WTC11 (cell line): Measurements from ENCODE around the gene CNN2. TPM values are rescaled to one million over a fixed set of nuclear protein-coding genes. Genes with fewer than 3 reads are reported as not detected.

Experiments
- ATAC-seq: fragments of 200-7000 bp; cut with Tn5 transposase; 2 replicates; pipeline ENCODE4 v1.10.0; 2021; ENCODE audit warnings: mild to moderate bottlenecking, moderate library complexity
- CTCF ChIA-PET: fragments of 300-600 bp; sonication (Branson Sonifier 250); formaldehyde crosslinking; loops from one replicate; lab custom pipeline; 2021; ENCODE audit warnings: antibody characterized with exemption; lab: Charles Lee
- POLR2A ChIA-PET: fragments of 350-600 bp; sonication (Branson Sonifier 250); formaldehyde crosslinking; loops from one replicate; lab custom pipeline; 2021; ENCODE audit warnings: antibody characterized with exemption; lab: Charles Lee
- DNase-seq: peaks from one replicate; pipeline ENCODE4 v3.0.0; 2021; ENCODE audit warnings: low spot score
- H3K27ac Mint-ChIP-seq: 2 replicates; pipeline ENCODE4 v1.8.0; 2021; ENCODE audit warnings: mixed read lengths
- H3K27me3 Mint-ChIP-seq: 2 replicates; pipeline ENCODE4 v1.8.0; 2021; ENCODE audit warnings: low read depth, mild to moderate bottlenecking, moderate library complexity, mixed read lengths
- H3K36me3 Mint-ChIP-seq: 2 replicates; pipeline ENCODE4 v1.8.0; 2021; ENCODE audit warnings: mixed read lengths
- H3K4me1 Mint-ChIP-seq: 2 replicates; pipeline ENCODE4 v1.8.0; 2022; ENCODE audit warnings: mixed read lengths
- H3K4me3 Mint-ChIP-seq: 2 replicates; pipeline ENCODE4 v1.8.0; 2021; ENCODE audit warnings: mild to moderate bottlenecking, moderate library complexity, mixed read lengths
- H3K9me3 Mint-ChIP-seq: 2 replicates; pipeline ENCODE4 v1.8.0; 2021; ENCODE audit warnings: mixed read lengths
- ATF2 ChIP-seq: sonication (generic); formaldehyde crosslinking; IDR thresholded peaks from 2 replicates; pipeline ENCODE4 v1.8.1; 2022; ENCODE audit warnings: low read depth, missing genetic modification reagents, borderline replicate concordance
- CREB1 ChIP-seq: sonication (generic); formaldehyde crosslinking; IDR thresholded peaks from 2 replicates; pipeline ENCODE4 v1.8.0; 2023; ENCODE audit warnings: mild to moderate bottlenecking, missing genetic modification reagents
- ERG ChIP-seq: fragments of 250-450 bp; sonication (Bioruptor Pico); IDR thresholded peaks from 2 replicates; pipeline ENCODE4 v1.8.0; 2021; ENCODE audit warnings: mild to moderate bottlenecking
- HMGA2 ChIP-seq: fragments of 250-450 bp; sonication (Bioruptor Pico); IDR thresholded peaks from 2 replicates; pipeline ENCODE4 v1.4.0; 2021; ENCODE audit warnings: mild to moderate bottlenecking, moderate library complexity
- IRF1 ChIP-seq: sonication (generic); formaldehyde crosslinking; IDR thresholded peaks from 2 replicates; pipeline ENCODE4 v1.8.0; 2023; ENCODE audit warnings: missing genetic modification reagents
- JAZF1 ChIP-seq: fragments of 250-450 bp; sonication (Bioruptor Pico); IDR thresholded peaks from 2 replicates; pipeline ENCODE4 v1.9.0; 2021; ENCODE audit warnings: moderate library complexity, mild to moderate bottlenecking, inconsistent platforms
- JUN ChIP-seq: sonication (generic); formaldehyde crosslinking; IDR thresholded peaks from 2 replicates; pipeline ENCODE4 v1.8.0; 2023; ENCODE audit warnings: mild to moderate bottlenecking, missing genetic modification reagents
- NR2C2 ChIP-seq: sonication (generic); formaldehyde crosslinking; IDR thresholded peaks from 2 replicates; pipeline ENCODE4 v1.8.0; 2022; ENCODE audit warnings: mild to moderate bottlenecking, missing genetic modification reagents
- PRRX2 ChIP-seq: fragments of 250-450 bp; sonication (Bioruptor Pico); IDR thresholded peaks from 2 replicates; pipeline ENCODE4 v1.8.0; 2021; ENCODE audit warnings: mild to moderate bottlenecking
- USF1 ChIP-seq: sonication (generic); formaldehyde crosslinking; IDR thresholded peaks from 2 replicates; pipeline ENCODE4 v1.8.0; 2022; ENCODE audit warnings: mild to moderate bottlenecking, missing genetic modification reagents
- USF2 ChIP-seq: sonication (generic); formaldehyde crosslinking; IDR thresholded peaks from 2 replicates; pipeline ENCODE4 v1.8.1; 2023; ENCODE audit warnings: mild to moderate bottlenecking, missing genetic modification reagents, moderate library complexity
- ZBTB21 ChIP-seq: sonication (generic); formaldehyde crosslinking; IDR thresholded peaks from 2 replicates; pipeline ENCODE4 v1.8.1; 2023; ENCODE audit warnings: mild to moderate bottlenecking, missing genetic modification reagents, borderline replicate concordance
- ZBTB43 ChIP-seq: sonication (generic); formaldehyde crosslinking; IDR thresholded peaks from 2 replicates; pipeline ENCODE4 v1.8.1; 2023; ENCODE audit warnings: mild to moderate bottlenecking, missing genetic modification reagents
- ZNF219 ChIP-seq: sonication (generic); formaldehyde crosslinking; IDR thresholded peaks from 2 replicates; pipeline ENCODE4 v1.8.0; 2023; ENCODE audit warnings: missing genetic modification reagents, mild to moderate bottlenecking, borderline replicate concordance
- ZNF232 ChIP-seq: sonication (generic); formaldehyde crosslinking; IDR thresholded peaks from 2 replicates; pipeline ENCODE4 v1.8.0; 2022; ENCODE audit warnings: mild to moderate bottlenecking, missing genetic modification reagents
- ZNF281 ChIP-seq: sonication (generic); formaldehyde crosslinking; IDR thresholded peaks from 2 replicates; pipeline ENCODE4 v1.8.0; 2023; ENCODE audit warnings: mild to moderate bottlenecking, missing genetic modification reagents
- ZNF317 ChIP-seq: sonication (generic); formaldehyde crosslinking; IDR thresholded peaks from 2 replicates; pipeline ENCODE4 v1.8.1; 2023; ENCODE audit warnings: low read depth, mild to moderate bottlenecking, moderate library complexity, missing genetic modification reagents, borderline replicate concordance
- ZNF425 ChIP-seq: fragments of 250-450 bp; sonication (Bioruptor Pico); conservative IDR thresholded peaks from 2 replicates; pipeline ENCODE4 v1.9.0; 2021; ENCODE audit warnings: mild to moderate bottlenecking
- ZNF671 ChIP-seq: fragments of 250-450 bp; sonication (Bioruptor Pico); IDR thresholded peaks from 2 replicates; pipeline ENCODE4 v1.8.0; 2021; ENCODE audit warnings: mild to moderate bottlenecking
- total RNA-seq: library from RNA; stranded (reverse); gene quantifications from 3 replicates; pipeline ENCODE4 v1.2.3, GENCODE V29; 2021

The CNN2 gene
- total RNA-seq, 1 experiment from 2014 or later, result 390 TPM

- Mint-ChIP-seq H3K27me3 (no peaks in the 10 kb centered on the region), H3K27ac (no peak overlapping the region), H3K4me1 (peaks cover 12% of the 10 kb centered on the region), H3K4me3 (no peak overlapping the region), H3K36me3 (peaks cover 42% of the 10 kb centered on the region), H3K9me3 (no peaks in the 10 kb centered on the region)
- DNase-seq, result peak; percentile 51
- ChIA-PET CTCF (interaction anchor here (1.5 kb wide), 1 partner anchor 16 kb away, joined by 5 read pairs; no protein-coding TSS in a partner anchor), POLR2A (interaction anchor here (3.1 kb wide), 1 partner anchor 9 kb away, joined by 14 read pairs; the partner anchor contains the start of gene CNN2)
- ATAC-seq, result peak; percentile 2; the same call in 1 of the 2 replicates
- no peak for TF ChIP-seq IRF1 (CRISPR knock-in tag)
- no peak for TF ChIP-seq USF2 (CRISPR knock-in tag)
- TF ChIP-seq ZNF317, result no peak
- TF ChIP-seq ERG (CRISPR knock-in tag), result no peak
- TF ChIP-seq ZNF232 (CRISPR knock-in tag), result no peak
- TF ChIP-seq PRRX2, result no peak
- no peak for TF ChIP-seq ATF2 (CRISPR knock-in tag)
- TF ChIP-seq ZNF219, result no peak
- no peak for TF ChIP-seq JUN (CRISPR knock-in tag)
Measured at GRCh38 chr19:1035998-1036621, 9.7 kb downstream of the CNN2 start.

GRCh38 chr19:1037621-1038064 lies 11.2 kb downstream of the CNN2 start:
- Mint-ChIP-seq H3K4me3 (no peak overlapping the region), H3K4me1 (peaks cover 12% of the 10 kb centered on the region), H3K27me3 (no peaks in the 10 kb centered on the region), H3K36me3 (peaks cover 36% of the 10 kb centered on the region), H3K27ac (no peak overlapping the region), H3K9me3 (no peaks in the 10 kb centered on the region)
- ChIA-PET POLR2A (interaction anchor here (0.7 to 3.1 kb wide), 3 partner anchors 9 to 27 kb away, joined by 3 to 14 read pairs (median 5); partner anchors contain the start of gene CNN2), CTCF (no interaction called here)
- no peak for ATAC-seq
- DNase-seq, result no peak
- TF ChIP-seq ZNF425 (no peak), HMGA2 (CRISPR knock-in tag) (no peak), USF1 (no peak), CREB1 (CRISPR knock-in tag) (no peak), ZNF281 (CRISPR knock-in tag) (no peak), PRRX2 (no peak), USF2 (CRISPR knock-in tag) (no peak), ZBTB21 (CRISPR knock-in tag) (no peak), NR2C2 (no peak), ZNF671 (CRISPR knock-in tag) (no peak), JAZF1 (CRISPR knock-in tag) (no peak), ZBTB43 (CRISPR knock-in tag) (no peak)
